UCSD-AML1 (cell line): ENCODE measurements around the gene SPEM2.
"Not testable (repeated sequence)": the region's sequence is repeated elsewhere in the genome, so short reads cannot be mapped to it uniquely, and the experiment has no call there.

Experiments
- DNase-seq: peaks from one replicate; lab custom pipeline; 2025; ENCODE audit not compliant: unreplicated experiment; lab: John Stamatoyannopoulos, UW

SPEM2 gene

DNA sequence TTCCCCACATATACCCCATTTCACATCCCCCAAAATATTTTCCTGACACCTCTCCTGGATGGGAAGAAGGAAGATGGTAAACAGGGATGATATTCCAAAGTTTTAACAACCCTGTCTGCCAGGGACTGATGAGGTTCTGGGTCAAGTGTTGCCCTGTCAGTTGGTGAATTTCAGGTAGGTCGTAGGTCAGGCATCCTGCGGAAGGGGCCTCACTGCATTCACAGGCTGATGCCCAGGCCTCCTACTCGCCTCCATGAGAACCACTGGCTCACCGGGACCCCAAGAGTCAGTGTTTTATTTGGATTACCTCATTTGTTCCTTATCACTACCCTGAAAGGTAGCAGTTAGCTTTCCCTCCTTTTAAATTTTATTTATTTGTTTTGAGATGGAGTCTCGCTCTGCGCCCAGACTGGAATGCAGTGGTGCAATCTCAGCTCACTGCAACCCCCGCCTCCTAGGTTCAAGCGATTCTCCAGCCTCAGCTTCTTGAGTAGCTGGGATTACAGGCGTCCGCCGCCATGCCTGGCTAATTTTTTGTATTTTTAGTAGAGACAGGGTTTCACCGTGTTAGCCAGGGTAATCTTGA is 43.5 kb downstream of the SPEM2 start:
- DNase-seq = no peak

DNA sequence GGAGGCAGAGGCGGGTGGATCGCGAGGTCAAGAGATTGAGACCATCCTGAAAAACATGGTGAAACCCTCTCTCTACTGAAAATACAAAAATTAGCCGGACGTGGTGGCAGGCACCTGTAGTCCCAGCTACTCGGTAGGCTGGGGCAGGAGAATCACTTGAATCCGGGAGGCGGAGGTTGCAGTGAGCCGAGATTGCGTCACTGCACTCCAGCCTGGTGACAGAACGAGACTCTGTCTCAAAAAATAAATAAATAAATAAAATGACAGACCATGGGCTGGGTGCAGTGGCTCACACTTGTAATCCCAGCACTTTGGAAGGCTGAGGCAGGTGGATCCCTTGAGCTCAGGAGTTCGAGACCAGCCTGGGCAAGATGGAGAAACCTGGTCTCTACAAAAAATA is 44.4 kb downstream of the SPEM2 start:
- not testable (repeated sequence) for DNase-seq

DNA sequence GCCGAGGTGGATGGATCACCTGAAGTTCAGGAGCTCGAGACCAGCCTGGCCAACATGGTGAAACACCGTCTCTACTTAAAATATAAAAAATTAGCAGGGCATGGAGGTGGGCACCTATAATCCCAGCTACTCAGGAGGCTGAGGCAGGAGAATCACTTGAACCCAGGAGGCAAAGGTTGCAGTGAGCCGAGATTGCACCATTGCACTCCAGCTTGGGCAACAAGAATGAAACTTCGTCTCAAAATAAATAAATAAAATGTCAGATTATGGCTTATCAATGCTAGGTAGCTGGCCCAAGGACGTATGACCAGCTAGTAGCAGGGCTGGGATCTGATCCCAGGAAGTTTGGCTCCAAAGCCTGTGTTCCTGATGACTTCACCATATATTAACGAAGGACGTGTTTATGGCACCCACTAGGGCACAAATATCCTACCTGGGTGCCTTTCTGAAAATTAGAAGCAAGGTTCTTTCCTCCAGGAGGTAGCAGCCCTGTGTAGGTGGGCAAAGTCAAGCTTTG is 45.1 kb downstream of the SPEM2 start:
- DNase-seq = not testable (repeated sequence)

DNA sequence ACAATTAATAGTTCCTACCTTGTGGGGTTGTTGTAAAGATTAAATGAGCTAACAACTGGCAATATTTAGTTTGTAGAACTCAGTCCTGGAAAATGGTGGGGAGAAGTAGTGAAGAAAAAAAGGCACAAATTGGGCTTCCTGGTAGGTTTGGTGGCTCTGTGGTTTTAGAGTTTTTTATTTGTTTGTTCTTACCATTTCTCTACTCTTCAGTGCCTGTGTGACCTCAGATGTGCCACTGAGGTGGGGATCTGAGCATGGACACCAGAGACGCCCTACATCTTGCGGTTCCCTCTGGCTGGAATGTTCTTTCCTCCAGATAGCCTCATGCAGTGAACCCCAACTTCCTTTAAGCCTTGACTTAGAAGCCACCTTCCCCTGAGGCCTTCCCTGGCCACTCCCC is 46.3 kb downstream of the SPEM2 start:
- DNase-seq = no peak

DNA sequence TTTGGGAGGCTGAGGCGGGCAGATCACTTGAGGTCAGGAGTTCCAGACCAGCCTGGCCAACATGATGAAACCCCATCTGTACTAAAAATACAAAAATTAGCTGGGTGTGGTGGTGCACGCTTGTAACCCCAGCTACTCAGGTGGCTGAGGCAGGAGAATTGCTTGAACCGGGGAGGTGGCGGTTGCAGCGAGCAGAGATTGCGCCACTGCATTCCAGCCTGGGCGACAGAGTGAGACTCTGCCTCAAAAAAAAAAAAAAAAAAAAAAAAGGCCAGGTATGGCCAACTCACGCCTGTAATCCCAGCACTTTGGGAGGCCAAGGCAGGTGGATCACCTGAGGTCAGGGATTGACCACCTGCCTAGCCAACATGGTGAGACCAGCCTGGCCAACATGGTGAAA is 49.4 kb downstream of the SPEM2 start:
- not testable (repeated sequence) for DNase-seq

DNA sequence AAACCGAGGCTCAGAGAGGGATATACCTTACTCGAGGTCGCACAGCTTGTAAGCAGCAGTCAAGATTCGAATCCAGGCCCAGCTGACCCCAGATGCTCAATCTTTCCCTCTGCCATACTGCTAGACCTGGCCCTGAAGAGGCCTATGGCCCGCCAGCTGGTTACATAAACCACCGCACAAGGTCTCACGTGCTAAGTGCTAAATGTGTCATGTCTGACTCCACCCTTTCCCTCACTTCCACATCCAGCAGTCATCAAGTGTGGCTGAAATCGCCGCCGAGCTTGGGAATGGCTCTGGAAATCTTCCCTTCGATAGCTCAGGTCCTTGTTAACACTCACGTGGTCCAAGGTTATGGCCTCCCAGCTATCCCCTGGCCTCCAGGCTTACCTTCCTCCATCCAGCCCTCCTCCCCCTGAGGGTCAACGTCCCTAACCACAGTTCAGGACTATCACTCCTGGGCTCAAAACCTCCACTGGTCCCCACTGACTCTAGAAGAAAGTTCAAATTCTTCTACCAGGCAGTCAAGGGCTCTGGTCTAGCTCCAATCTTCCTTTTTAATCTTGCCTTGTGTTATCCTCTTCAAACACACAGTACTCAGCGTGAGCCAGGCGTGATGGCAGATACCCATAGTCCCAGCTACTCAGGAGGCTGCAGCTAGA is 50.5 kb downstream of the SPEM2 start:
- DNase-seq = no peak

DNA sequence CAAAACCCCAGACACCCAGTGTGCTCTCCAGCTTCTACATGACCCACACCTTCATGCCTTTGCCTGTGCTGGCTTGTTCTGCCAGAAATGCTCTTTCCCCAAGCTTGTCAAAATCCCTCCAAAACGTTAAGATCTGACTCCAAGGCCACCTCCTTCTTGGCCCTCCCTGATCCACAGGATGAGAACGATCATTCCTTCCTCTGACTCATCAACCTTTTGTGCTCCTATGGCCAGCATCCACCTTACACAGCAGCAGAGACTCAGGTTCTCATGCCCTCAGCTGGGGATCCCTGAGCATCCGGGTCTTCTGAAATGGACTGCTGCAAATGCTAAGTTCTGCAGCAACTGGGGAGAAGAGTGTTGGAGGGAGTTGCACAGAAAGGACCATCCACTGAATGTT is 51.1 kb downstream of the SPEM2 start:
- DNase-seq = no peak

DNA sequence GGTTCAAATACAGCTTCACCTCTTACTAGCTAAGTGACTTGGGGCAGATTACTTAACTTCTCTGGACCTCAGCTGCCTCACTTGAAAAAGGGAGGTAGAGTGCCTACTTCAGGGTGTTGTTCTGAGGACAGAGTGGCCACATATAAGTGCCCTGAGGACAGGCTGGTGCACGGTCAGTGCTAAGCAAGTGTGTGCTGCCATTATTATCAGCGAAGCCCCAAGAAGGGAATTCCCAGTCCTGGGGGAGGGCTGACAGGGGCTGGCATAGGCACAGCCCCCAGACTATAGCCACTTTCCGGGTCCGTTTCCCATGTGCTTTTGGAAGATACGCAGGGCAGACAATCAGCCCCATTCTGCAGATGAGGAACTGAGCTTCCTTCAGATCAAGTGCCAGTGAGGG is 51.5 kb downstream of the SPEM2 start:
- DNase-seq = no peak
